ENCODE data around the gene HTR1A. TPM values are rescaled to one million over a fixed set of nuclear protein-coding genes. Genes with fewer than 3 reads are reported as not detected.

HTR1A gene
- total RNA-seq, result not detected in 2 replicates

DNA sequence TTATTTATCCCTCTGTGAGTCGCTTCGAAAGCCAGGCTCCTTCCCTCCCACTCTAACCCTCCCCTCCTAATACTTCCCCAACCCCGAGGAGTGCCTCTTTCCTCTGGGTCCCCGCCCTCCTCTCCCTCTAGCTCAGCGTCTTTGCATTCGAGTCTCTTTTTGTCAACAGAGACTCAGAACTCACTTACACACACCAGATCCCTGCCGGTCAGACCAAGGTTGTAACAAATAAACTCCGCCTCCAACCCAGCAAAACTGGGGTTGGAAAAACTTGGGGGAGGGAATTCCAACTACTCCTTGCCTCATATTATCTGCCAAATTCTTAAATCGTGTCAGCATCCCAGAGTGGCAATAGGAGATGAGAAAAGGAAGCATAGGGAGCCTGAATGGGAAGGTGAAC, at the start of gene HTR1A:
Gene HTR1A, minus strand, starts transcription at position 167 of the 400 bp plus-strand sequence. CDS start 726 bp downstream, outside the sequence.

Other genes with a start within 250 kb of the HTR1A start
- gene RNF180, start 203.4 kb upstream of the HTR1A start, total RNA-seq, result 6.1 and 8.2 TPM in 2 replicates